Tibial artery (tissue), 4 donors: ENCODE measurements around the gene CTXN3.

Experiments used
- DNase-seq, 2 donors: peaks; one replicate each; pipeline ENCODE4 v3.0.0-alpha.2; 2019
- H3K27ac ChIP-seq, 2 donors: fragments of 200-600 bp; sonication (generic) in 1 of 2; 1 replicate in 1 of 2; 2 replicates in 1 of 2; pipeline ENCODE4 v1.5.1; 2018 to 2019; ENCODE audit warnings: mild to moderate bottlenecking in 1 of 2
- H3K27me3 ChIP-seq, 2 donors: fragments of 200-600 bp; sonication (generic) in 1 of 2; one replicate each; pipeline versions ENCODE4 v1.5.1 to v1.6.0; 2016 to 2019
- H3K36me3 ChIP-seq, 3 donors: fragments of 200-600 bp; sonication (generic) in 2 of 3; one replicate each; pipeline ENCODE4 v1.5.1; 2016 to 2019; ENCODE audit warnings: mild to moderate bottlenecking in 2 of 3
- H3K4me1 ChIP-seq, 4 donors: fragments of 200-600 bp; sonication (generic) in 2 of 4; 1 replicate in 3 of 4; 2 replicates in 1 of 4; pipeline ENCODE4 v1.5.1; 2016 to 2019
- H3K4me3 ChIP-seq, 2 donors: fragments of 200-600 bp; sonication (generic) in 1 of 2; 1 replicate in 1 of 2; 2 replicates in 1 of 2; pipeline ENCODE4 v1.5.1; 2018 to 2019; ENCODE audit warnings: mild to moderate bottlenecking in 2 of 2
- H3K9me3 ChIP-seq, 3 donors: fragments of 200-600 bp; sonication (generic) in 1 of 3; one replicate each; pipeline ENCODE4 v1.5.1; 2016 to 2019
- intact Hi-C: fragments of 100-400 bp; cut with DNase I; formaldehyde crosslinking; loops from one replicate; pipeline ENCODE4 v1.15.0; 2023; ENCODE audit warnings: low total_unique reads
- TF ChIP-seq, protein P1 (sequence below), 2 experiments: fragments of 200-600 bp in 1 of 2; fragments of 450-650 bp in 1 of 2; IDR thresholded peaks; one replicate each; pipeline ENCODE4 v1.5.1; 2017 to 2019; ENCODE audit warnings: antibody characterized with exemption in 2 of 2, mild to moderate bottlenecking in 1 of 2, moderate library complexity in 1 of 2

The CTXN3 gene

DNA sequence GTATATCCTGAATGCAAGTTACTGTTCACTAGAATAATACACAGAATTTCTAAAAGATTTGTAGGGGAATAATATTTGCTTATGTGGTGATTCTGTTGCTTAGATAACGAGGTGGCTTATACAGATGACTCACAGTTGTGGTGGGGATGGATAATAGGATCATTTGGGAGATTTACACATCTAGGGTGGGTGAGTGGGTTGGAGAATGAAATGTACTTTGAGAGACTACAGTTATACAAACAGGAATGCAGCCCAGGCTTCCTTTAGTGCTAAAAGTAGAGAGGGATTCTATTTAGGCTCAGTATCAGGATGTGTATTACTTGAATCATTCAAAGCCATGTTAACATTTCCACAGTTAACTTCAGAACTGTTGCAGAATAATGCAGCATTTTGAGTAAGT lies 1.8 kb downstream of the CTXN3 start:
- no peaks in the 10 kb centered on the region for H3K4me1 ChIP-seq
- intact Hi-C loops, result no loop called here
- TF ChIP-seq, protein P1, sequence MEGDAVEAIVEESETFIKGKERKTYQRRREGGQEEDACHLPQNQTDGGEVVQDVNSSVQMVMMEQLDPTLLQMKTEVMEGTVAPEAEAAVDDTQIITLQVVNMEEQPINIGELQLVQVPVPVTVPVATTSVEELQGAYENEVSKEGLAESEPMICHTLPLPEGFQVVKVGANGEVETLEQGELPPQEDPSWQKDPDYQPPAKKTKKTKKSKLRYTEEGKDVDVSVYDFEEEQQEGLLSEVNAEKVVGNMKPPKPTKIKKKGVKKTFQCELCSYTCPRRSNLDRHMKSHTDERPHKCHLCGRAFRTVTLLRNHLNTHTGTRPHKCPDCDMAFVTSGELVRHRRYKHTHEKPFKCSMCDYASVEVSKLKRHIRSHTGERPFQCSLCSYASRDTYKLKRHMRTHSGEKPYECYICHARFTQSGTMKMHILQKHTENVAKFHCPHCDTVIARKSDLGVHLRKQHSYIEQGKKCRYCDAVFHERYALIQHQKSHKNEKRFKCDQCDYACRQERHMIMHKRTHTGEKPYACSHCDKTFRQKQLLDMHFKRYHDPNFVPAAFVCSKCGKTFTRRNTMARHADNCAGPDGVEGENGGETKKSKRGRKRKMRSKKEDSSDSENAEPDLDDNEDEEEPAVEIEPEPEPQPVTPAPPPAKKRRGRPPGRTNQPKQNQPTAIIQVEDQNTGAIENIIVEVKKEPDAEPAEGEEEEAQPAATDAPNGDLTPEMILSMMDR (IDR thresholded peaks at IDR 0.05), result no peak
- no peaks in the 10 kb centered on the region for H3K36me3 ChIP-seq
- H3K9me3 ChIP-seq, result no peaks in the 10 kb centered on the region
- H3K27ac ChIP-seq, result no peak overlapping the region
- no peak overlapping the region for H3K4me3 ChIP-seq
- DNase-seq, result no peak
- no peaks in the 10 kb centered on the region for H3K27me3 ChIP-seq

DNA sequence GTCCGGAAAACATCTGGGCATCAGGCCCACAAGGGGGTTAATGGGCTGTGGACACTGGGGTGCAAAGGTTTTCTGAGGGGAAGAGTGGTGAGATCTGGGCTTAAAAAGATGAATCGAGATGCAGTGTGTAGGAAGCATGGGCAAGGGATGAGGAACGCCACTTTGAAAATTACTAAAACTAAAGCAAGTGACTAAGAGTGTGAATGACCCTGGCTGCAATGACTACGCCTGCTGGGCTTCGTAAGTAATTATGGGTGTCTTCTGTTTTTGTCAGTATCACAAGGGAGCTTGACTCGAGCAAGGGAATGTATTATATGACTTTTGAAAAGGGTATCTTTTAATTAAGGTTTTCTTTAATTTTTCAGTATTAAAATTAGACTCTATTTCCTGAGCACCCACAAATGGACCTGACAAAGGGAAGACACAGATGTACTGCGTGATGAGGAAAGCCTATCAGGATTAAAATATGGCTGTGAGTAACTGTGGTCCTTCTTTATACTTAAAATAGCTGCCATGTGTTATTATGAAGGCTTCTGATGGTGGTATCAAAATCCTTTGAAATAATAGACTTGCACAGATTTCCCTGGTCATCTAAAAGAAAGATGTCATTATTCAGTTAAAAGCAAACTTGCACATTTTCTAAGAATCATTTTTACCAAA lies 4.2 kb downstream of the CTXN3 start:
- Histone ChIP-seq H3K36me3 (no peaks in the 10 kb centered on the region), H3K9me3 (no peaks in the 10 kb centered on the region), H3K4me1 (no peaks in the 10 kb centered on the region), H3K27ac (no peak overlapping the region), H3K27me3 (no peaks in the 10 kb centered on the region), H3K4me3 (no peak overlapping the region)
- TF ChIP-seq, protein P1 (IDR thresholded peaks at IDR 0.05), result no peak
- no peak for DNase-seq
- intact Hi-C loops, result no loop called here

GRCh38 chr5:127656825-127657224 lies 7.9 kb downstream of the CTXN3 start:
- no peak for DNase-seq
- TF ChIP-seq, protein P1 (IDR thresholded peaks at IDR 0.05), result no peak
- H3K36me3 ChIP-seq, result no peaks in the 10 kb centered on the region
- H3K27ac ChIP-seq, result no peak overlapping the region
- no peak overlapping the region for H3K4me3 ChIP-seq
- no peaks in the 10 kb centered on the region for H3K9me3 ChIP-seq
- no peaks in the 10 kb centered on the region for H3K27me3 ChIP-seq
- H3K4me1 ChIP-seq, result no peaks in the 10 kb centered on the region
- intact Hi-C loops, result no loop called here

GRCh38 chr5:127660047-127660733 lies 11.3 kb downstream of the CTXN3 start:
- DNase-seq, result no peak
- Histone ChIP-seq H3K27me3 (no peaks in the 10 kb centered on the region), H3K9me3 (no peaks in the 10 kb centered on the region), H3K36me3 (no peaks in the 10 kb centered on the region), H3K27ac (no peak overlapping the region), H3K4me1 (no peaks in the 10 kb centered on the region), H3K4me3 (no peak overlapping the region)
- intact Hi-C loops, result no loop called here
- TF ChIP-seq, protein P1 (IDR thresholded peaks at IDR 0.05), result no peak

DNA sequence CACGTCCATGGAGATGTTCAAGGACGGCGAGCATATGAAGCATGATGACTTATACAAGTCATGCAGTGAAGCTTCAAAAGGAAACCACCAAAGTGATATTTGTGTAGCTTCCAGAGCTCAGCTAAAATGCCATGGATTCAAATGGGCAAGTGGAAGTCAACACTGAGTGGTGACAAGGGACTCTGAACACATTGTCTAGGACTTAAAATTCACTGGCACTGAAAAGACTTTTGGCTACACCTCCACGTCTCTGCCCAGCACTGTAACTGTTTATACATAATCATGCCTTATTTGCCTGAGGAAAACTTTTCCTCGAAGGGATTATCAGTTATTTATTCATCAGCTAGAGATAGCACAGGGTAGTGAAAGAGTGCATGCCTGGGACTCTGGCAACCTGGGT lies 15.2 kb downstream of the CTXN3 start:
- TF ChIP-seq, protein P1 (IDR thresholded peaks at IDR 0.05), result no peak
- no peak for DNase-seq

More for the DNA sequence above, 15.2 kb downstream of the CTXN3 start:
- Histone ChIP-seq H3K9me3 (no peaks in the 10 kb centered on the region), H3K4me1 (peaks cover 0 to 4% (median 0%) of the 10 kb centered on the region in 4 donors), H3K36me3 (no peaks in the 10 kb centered on the region), H3K4me3 (no peak overlapping the region), H3K27me3 (no peaks in the 10 kb centered on the region), H3K27ac (no peak overlapping the region)
- intact Hi-C loops, result no loop called here
